Uterus (tissue), 2 donors: ENCODE measurements around the gene SLC23A2.
"Not testable (repeated sequence)": the region's sequence is repeated elsewhere in the genome, so short reads cannot be mapped to it uniquely, and the experiment has no call there.

Experiments used
- POLR2A ChIP-seq, 2 donors: fragments of 450-650 bp; IDR thresholded peaks; one replicate each; pipeline ENCODE4 v1.6.1; 2016; ENCODE audit warnings: antibody characterized with exemption in 2 of 2, mild to moderate bottlenecking in 1 of 2, moderate library complexity in 1 of 2
- TF ChIP-seq, protein P1 (sequence below), 4 experiments: fragments of 200-600 bp in 2 of 4; fragments of 450-650 bp in 2 of 4; sonication (generic) in 2 of 4; IDR thresholded peaks; one replicate each; pipeline ENCODE4 v1.5.1; 2016 to 2019; ENCODE audit warnings: antibody characterized with exemption in 4 of 4, mild to moderate bottlenecking in 2 of 4, moderate library complexity in 1 of 4

DNA sequence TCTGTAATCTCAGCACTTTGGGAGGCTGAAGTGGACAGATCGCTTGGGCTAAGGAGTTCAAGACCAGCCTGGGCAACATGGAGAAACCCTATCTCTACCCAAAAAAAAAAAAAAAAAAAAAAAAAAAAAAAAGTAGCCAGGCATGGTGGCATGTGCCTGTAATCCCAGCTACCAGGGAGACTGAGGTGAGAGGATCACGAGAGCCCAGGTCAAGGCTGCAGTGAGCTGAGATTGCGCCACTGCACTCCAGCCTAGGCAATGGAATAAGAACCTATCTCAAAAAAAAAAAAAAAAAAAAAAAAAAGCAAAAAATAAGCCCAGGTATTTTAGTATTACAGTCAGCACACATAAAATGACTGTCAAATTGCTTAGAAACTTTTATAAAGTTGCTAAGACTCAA, 152.5 kb downstream of the SLC23A2 start:
- TF ChIP-seq, protein P1, sequence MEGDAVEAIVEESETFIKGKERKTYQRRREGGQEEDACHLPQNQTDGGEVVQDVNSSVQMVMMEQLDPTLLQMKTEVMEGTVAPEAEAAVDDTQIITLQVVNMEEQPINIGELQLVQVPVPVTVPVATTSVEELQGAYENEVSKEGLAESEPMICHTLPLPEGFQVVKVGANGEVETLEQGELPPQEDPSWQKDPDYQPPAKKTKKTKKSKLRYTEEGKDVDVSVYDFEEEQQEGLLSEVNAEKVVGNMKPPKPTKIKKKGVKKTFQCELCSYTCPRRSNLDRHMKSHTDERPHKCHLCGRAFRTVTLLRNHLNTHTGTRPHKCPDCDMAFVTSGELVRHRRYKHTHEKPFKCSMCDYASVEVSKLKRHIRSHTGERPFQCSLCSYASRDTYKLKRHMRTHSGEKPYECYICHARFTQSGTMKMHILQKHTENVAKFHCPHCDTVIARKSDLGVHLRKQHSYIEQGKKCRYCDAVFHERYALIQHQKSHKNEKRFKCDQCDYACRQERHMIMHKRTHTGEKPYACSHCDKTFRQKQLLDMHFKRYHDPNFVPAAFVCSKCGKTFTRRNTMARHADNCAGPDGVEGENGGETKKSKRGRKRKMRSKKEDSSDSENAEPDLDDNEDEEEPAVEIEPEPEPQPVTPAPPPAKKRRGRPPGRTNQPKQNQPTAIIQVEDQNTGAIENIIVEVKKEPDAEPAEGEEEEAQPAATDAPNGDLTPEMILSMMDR (IDR thresholded peaks at IDR 0.05): not testable (repeated sequence)
- TF ChIP-seq POLR2A (IDR thresholded peaks at IDR 0.05): not testable (repeated sequence)
